Right cardiac atrium (tissue), 5 donors: ENCODE measurements around the gene EIF3A. TPM values are rescaled to one million over a fixed set of nuclear protein-coding genes. Genes with fewer than 3 reads are reported as not detected.
"Not testable (repeated sequence)": the region's sequence is repeated elsewhere in the genome, so short reads cannot be mapped to it uniquely, and the experiment has no call there.

ENCODE experiments used
- ATAC-seq, 2 donors: fragments of 200-7000 bp; cut with Tn5 transposase; one replicate each; pipeline versions ENCODE4 v1.8.0 to v1.9.1; 2020; ENCODE audit warnings: moderate library complexity in 2 of 2, mild to moderate bottlenecking in 1 of 2
- DNase-seq, 3 donors: peaks; one replicate each; pipeline ENCODE4 v3.0.0-alpha.2; 2020
- H3K27ac ChIP-seq: one replicate; pipeline ENCODE4 v1.5.1; 2013; ENCODE audit warnings: mild to moderate bottlenecking, low read length, control low read depth, moderate library complexity
- H3K27me3 ChIP-seq: one replicate; pipeline ENCODE4 v1.6.1; 2013; ENCODE audit not compliant: control insufficient read depth, insufficient read depth
- H3K4me1 ChIP-seq: one replicate; pipeline ENCODE4 v1.6.1; 2013; ENCODE audit warnings: low read length; ENCODE audit not compliant: control insufficient read depth, insufficient read depth
- H3K4me3 ChIP-seq: one replicate; pipeline ENCODE4 v1.5.1; 2013; ENCODE audit warnings: low read length, control low read depth
- H3K9me3 ChIP-seq: one replicate; pipeline ENCODE4 v1.6.1; 2013; ENCODE audit warnings: low read length; ENCODE audit not compliant: control insufficient read depth
- WGBS: extraction: QIAGEN DNeasy Blood & Tissue Kit; methylation state at CpG from one replicate; pipeline ENCODE4 v1.1.7; 2013; 5-methylcytosine and 5-hydroxymethylcytosine counted together
- intact Hi-C, 4 donors: fragments of 100-400 bp; cut with DNase I; formaldehyde crosslinking; loops; one replicate each; pipeline versions ENCODE4 v1.11.0 to v1.14.0; 2022 to 2023
- polyA plus RNA-seq: library from polyadenylated mRNA; stranded (reverse); fragments of 200-250 nt; gene quantifications from one replicate; pipeline ENCODE4 v1.2.3, GENCODE V29; 2013
- total RNA-seq, 4 donors: library from RNA; stranded (reverse); fragmentation: NEBNext Ultra II Directional; extraction: Animal tissue kit (Norgen Biotek cat#: 25700); gene quantifications; one replicate each; pipeline ENCODE4 v1.2.1, GENCODE V29; 2021
- donor health status: healthy with polysubstance abuse.
- donor health status: DM: no; HTN: yes; CAD: no.
- donor health status: DM: no; HTN: no; CAD: no.
- donor health status: DM: no; HTN: yes; CAD: no; lungs with severe emphysema.
- donor health status: DM: yes; HTN: yes; CAD: no.

The EIF3A gene
- total and polyA plus RNA-seq, 5 donors, result 35.2 to 101 (median 83.2) TPM

DNA sequence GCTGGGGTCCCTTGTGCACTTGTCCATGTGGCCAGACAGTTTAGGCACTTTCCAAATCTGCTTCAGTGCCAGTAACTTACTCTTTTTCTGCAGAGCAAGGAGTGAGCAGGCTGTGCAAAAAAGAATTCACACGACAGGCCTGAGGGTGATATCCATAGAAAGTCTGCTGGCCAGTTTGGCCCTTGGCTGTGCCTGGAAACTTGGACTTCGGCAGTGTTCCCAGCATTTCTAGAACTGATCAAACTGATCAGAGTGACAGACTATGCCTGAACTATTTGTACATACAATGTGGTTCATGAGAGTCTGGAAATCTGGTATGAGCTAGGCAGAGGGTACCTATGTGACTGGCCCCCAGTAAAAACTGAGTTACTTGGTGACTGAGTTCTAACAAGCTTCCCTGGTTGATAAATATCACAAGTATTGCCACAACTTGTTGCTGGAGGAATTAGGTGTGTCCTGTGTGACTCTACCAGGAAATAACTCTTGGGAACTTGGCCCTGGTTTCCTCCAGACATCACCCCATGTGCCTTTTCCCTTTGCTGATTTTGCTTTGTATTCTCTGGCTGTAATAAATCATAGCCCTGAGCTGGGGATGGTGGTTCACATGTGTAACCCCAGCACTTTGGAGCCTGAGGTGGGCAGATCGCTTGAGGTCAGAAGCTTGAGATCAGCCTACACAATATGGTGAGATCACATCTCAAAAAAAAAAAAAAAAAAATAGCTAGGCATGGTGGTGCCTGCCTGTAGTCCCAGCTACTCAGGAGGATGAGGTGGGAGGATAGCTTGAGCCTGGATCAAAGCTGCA lies 20.0 kb upstream of the EIF3A start:
- intact Hi-C loops, result no loop called here
- ATAC-seq, result peak in 1 of 2 donors; percentile 44
- no peaks in the 10 kb centered on the region for H3K4me1 ChIP-seq
- H3K9me3 ChIP-seq, result no peaks in the 10 kb centered on the region
- no peak for DNase-seq
- H3K27me3 ChIP-seq, result no peaks in the 10 kb centered on the region
- no peak overlapping the region for H3K4me3 ChIP-seq
- WGBS, result 59% methylated on average over 3 of the region's 3 CpGs
- H3K27ac ChIP-seq, result peak overlapping the region; percentile 24

DNA sequence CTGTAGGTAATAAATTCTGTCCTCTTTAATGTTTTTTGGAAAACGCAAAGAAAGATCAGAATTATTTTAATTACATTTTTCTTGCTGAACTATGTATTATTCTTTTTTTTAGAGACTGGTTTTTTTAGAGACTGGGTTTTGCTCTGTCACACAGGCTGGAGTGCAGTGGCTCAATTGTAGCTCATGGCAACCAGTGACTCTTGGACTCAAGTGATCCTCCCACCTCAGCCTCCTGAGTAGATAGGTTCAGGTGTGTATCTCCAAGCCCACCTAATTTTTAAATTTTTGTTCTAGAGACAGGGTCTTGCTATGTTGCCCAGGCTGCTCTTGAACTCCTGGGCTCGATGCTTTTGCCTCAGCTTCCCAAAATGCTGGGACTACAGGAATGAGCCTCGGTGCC lies 18.0 kb upstream of the EIF3A start:
- Histone ChIP-seq H3K4me1 (no peaks in the 10 kb centered on the region), H3K4me3 (no peak overlapping the region), H3K27ac (no peak overlapping the region), H3K9me3 (no peaks in the 10 kb centered on the region), H3K27me3 (no peaks in the 10 kb centered on the region)
- intact Hi-C loops, result no loop called here
- no peak for ATAC-seq
- no peak for DNase-seq
- 93% methylated on average over 3 of the region's 3 CpGs for WGBS

DNA sequence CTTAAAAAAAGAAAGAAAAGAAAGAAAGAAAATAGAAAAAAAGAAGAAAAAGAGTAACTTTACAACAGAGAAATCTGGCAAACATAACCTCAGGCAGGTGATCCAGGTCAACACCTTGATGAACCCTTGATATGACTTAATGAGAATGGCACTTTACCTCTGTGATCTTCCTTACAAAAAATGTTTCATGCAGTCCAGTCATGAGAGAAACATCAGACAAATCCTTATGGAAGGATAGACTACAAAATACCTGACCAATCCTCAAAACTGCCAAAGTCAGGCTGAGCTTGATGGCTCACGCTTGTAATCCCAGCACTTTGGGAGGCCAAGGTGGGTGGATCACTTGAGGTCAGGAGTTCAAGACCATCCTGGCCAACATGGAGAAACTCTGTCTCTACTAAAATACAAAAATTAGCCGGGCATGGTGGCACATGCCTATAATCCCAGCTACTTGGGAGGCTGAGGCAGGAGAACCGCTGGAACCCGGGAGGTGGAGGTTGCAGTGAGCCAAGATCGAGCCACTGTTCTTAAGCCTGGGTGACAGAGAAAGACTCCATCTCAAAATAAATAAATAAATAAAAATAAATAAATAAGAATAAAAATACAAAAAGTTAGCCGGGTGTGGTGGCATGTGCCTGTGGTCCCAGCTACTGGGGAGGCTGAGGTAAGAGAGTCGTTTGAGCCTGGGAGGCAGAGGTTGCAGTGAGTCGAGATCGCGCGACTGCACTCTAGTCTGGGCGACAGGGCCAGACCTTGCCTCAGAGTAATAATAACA lies 16.2 kb upstream of the EIF3A start:
- H3K27me3 ChIP-seq, ATAC-seq, H3K9me3 ChIP-seq, DNase-seq, intact Hi-C loops, H3K27ac ChIP-seq, H3K4me1 ChIP-seq, H3K4me3 ChIP-seq: not testable (repeated sequence)
- WGBS, result 96% methylated on average over 12 of the region's 12 CpGs

DNA sequence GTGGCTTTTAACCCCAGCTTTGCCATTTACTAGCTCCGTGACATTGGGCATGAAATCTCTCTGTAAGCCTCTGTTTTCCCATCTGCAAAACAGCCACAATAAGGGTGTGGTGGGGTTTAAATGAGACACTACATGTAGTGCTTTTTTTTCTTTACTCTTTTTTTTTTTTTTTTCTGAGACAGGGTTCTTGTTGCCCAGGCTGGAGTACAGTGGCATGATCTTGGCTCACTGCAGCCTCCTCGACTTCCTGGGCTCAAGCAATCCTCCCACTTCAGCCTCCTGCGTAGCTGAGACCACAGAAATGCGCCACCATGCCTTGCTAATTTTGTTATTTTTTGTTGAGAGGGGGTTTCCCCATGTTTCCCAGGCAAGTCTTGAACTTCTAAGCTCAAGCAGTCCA lies 15.0 kb upstream of the EIF3A start:
- no peaks in the 10 kb centered on the region for H3K9me3 ChIP-seq
- no peaks in the 10 kb centered on the region for H3K4me1 ChIP-seq
- no peaks in the 10 kb centered on the region for H3K27me3 ChIP-seq
- H3K4me3 ChIP-seq, result no peak overlapping the region
- no peak overlapping the region for H3K27ac ChIP-seq
- ATAC-seq (no peak), DNase-seq (no peak)
- 84% methylated on average over 4 of the region's 4 CpGs for WGBS
- intact Hi-C loops, result no loop called here

DNA sequence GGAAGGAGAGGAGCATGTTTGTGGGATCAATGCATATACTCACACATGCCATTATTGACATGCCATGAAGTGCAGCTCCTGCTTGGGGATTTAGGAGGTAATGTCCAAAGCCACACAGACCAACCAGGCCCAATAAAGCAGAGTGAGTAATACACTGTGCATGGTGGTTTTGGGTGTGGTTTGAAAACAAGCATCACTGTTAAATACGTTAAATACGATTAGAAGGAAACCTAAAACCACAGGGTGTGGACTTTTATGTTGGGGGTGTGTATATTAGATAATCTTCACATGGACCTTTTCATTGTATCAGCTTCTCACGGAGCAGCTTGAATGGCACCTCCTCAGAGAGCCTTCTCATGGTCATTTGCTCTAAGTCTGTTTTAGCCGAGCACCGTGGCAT lies 10.4 kb upstream of the EIF3A start:
- WGBS, result 72% methylated on average over 5 of the region's 5 CpGs
- ATAC-seq, result no peak
- no peak overlapping the region for H3K27ac ChIP-seq

DNA sequence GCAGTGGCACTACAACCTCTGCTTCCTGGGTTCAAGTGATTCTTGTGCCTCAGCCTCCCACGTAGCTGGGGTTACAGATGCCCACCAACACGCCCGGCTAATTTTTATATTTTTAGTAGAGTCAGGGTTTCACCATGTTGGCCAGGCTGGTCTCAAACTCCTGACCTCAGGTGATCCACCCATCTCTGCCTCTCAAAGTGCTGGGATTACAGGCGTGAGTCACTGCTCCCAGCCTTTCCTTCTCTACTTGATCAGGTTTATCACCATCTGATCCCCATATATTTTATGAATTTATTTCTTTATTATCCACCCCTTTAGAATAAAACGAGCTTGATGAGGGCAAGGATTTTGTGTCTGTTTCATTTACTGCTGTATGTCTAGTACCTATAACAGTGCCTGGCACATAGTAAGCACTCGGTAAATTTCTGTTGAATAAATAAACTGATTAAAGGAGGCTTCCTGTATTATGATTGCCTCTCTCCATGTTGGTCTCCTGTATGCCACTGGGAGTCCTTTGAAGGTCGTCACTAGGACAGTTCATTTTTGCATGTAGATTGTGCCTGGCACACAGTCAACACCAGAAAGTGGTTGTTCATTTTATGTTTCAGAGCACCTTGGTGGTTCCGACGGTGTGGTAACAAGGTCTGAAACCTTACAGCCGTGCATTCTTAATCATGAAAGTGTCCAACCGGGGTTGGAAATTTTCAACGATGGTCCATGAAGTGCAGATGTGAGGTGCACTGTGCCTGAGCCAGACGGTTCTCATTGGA lies 9.6 kb upstream of the EIF3A start:
- H3K27ac ChIP-seq, result no peak overlapping the region
- no peaks in the 10 kb centered on the region for H3K27me3 ChIP-seq
- WGBS, result 84% methylated on average over 13 of the region's 13 CpGs
- no peak overlapping the region for H3K4me3 ChIP-seq
- no peak for ATAC-seq
- H3K4me1 ChIP-seq, result no peaks in the 10 kb centered on the region
- H3K9me3 ChIP-seq, result no peaks in the 10 kb centered on the region
- DNase-seq, result no peak
- intact Hi-C loops, result no loop called here

More for the DNA sequence above, 10.4 kb upstream of the EIF3A start:
- Histone ChIP-seq H3K4me3 (no peak overlapping the region), H3K9me3 (no peaks in the 10 kb centered on the region), H3K4me1 (no peaks in the 10 kb centered on the region), H3K27me3 (no peaks in the 10 kb centered on the region)
- intact Hi-C loops, result no loop called here
- no peak for DNase-seq

DNA sequence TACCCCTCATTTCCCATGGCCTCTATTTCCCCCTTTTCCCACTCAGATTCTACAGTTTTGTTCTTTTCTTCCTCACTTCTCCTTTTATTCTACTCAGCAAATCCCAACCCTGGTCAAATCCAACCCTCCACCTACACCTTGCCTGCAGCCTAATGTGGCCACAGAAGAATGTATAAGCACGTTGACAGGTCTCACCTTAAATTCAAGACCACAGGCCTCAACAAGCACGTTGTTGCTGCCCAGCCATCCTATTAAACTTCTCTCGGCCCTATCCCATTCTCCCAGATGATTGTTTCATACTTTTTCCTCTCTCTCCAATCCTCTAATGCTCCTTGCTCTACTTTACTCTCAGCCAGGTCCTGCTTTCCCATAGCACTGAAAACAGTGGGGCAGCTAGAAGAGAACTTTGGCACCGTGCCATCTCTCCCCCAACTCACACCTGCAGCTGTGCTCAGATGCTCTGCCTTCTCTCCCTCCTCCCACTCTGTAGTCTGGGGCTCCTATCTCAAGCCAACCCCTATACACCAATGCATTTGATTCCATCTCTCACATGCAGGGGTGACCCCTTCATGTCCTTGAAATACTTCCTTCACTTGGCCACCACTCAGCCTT lies 6.8 kb upstream of the EIF3A start:
- no peak overlapping the region for H3K27ac ChIP-seq
- DNase-seq (no peak), ATAC-seq (no peak)
- intact Hi-C loops, result no loop called here
- H3K4me1 ChIP-seq, result no peaks in the 10 kb centered on the region
- no peaks in the 10 kb centered on the region for H3K9me3 ChIP-seq
- WGBS, result 59% methylated on average over 4 of the region's 4 CpGs
- no peak overlapping the region for H3K4me3 ChIP-seq
- no peaks in the 10 kb centered on the region for H3K27me3 ChIP-seq

DNA sequence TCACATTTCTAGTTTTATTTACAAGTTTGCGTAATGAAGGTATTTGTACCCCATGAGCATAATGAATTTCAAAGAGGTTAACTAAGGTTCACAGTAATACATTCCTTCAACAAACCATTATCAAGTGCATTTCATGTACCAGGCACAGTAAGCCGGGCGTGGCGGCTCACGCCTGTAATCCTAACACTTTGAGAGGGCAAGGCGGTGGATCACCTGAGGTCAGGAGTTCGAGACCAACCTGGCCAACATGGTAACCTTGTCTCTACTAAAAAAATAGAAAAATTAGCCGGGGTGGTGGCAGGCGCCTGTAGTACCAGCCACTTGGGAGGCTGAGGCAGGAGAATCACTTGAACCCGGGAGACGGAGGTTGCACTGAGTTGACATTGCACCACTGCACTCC lies 4.3 kb upstream of the EIF3A start:
- H3K4me3 ChIP-seq, result no peak overlapping the region
- H3K4me1 ChIP-seq, result no peaks in the 10 kb centered on the region
- H3K9me3 ChIP-seq, result no peaks in the 10 kb centered on the region
- H3K27ac ChIP-seq, result no peak overlapping the region
- 91% methylated on average over 11 of the region's 11 CpGs for WGBS
- no peaks in the 10 kb centered on the region for H3K27me3 ChIP-seq
- DNase-seq (no peak), ATAC-seq (no peak)
- intact Hi-C loops, result no loop called here

DNA sequence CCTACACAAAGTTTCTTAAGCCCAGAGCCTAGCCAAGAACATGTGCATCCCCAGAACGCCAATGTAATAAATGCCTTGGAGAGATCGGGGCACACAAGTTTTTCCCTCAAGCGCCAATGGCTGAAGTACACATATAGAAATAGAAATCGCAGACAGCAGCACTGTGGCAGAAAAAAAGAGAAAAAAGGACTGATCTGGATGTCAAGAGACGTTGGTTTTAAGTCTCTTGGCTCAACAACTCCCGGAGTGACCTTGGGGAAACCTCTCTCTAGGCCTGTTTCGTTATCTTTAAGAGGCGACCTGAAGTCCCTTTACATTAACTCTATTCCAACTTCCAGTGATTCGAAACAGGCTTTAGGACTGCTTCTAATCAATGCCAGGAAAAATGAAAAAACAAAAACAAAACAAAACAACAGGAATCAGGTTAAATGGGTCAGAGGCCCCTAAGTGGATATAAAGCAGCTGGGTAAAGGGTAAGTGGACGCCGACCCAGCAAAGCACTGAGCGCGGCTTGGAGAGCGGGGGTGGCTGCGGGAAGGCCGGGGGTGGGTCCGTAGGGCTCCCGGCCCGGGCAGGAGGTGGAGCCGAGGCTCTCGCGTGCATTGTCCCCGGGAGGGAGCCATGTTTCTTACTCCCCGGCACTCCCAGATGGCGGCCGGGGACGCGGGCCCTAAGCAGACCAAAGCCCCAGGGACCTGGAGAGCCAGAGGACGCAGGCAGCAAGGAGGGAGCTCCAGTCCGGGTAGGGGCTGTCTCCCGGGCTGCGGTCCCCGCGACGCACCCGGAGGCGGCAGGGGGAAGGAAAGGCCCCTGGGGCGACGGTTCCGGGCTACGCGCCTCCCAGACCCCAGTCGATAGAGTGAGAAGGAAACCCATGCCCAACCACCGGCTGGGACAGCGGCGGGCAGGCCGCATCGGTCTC lies 757 bp downstream of the EIF3A start:
- H3K27ac ChIP-seq, result peak overlapping the region; percentile 92
- peak overlapping the region; percentile 79 for H3K4me3 ChIP-seq
- peak; percentile 79 to 90 (median 89) for DNase-seq
- under 1% methylated on average over 48 of the region's 48 CpGs for WGBS
- intact Hi-C loops, result loop anchor here in 1 of 4 donors (5.0 kb wide), 1 partner anchor 48 kb away; no protein-coding TSS in a partner anchor
- H3K9me3 ChIP-seq, result no peaks in the 10 kb centered on the region
- H3K27me3 ChIP-seq, result no peaks in the 10 kb centered on the region
- ATAC-seq, result peak; percentile 93
- no peaks in the 10 kb centered on the region for H3K4me1 ChIP-seq
